Skeletal muscle satellite cell (primary cell): ENCODE measurements around the gene METTL15. TPM values are rescaled to one million over a fixed set of nuclear protein-coding genes. Genes with fewer than 3 reads are reported as not detected.
A peak's percentile ranks its signal among the peaks of the same experiment; 100 is the strongest.
"Not testable (repeated sequence)": the region's sequence is repeated elsewhere in the genome, so short reads cannot be mapped to it uniquely, and the experiment has no call there.

Source experiments
- H3K27me3 ChIP-seq: 2 replicates; pipeline ENCODE4 v1.7.0; 2013; ENCODE audit warnings: low read length; ENCODE audit not compliant: control insufficient read depth, insufficient read depth
- H3K36me3 ChIP-seq: 2 replicates; pipeline ENCODE4 v1.7.0; 2013; ENCODE audit warnings: mild to moderate bottlenecking, control low read depth, low read length; ENCODE audit not compliant: insufficient read depth
- H3K4me1 ChIP-seq: 2 replicates; pipeline ENCODE4 v1.7.0; 2013; ENCODE audit warnings: low read length; ENCODE audit not compliant: control insufficient read depth, insufficient read depth
- H3K4me2 ChIP-seq: 2 replicates; pipeline ENCODE4 v1.7.0; 2013; ENCODE audit warnings: mild to moderate bottlenecking, low read length
- H3K4me3 ChIP-seq: 2 replicates; pipeline ENCODE4 v1.7.0; 2013; ENCODE audit warnings: low read length
- H3K9ac ChIP-seq: 2 replicates; pipeline ENCODE4 v1.7.0; 2013; ENCODE audit warnings: mild to moderate bottlenecking, low read depth, low read length, moderate library complexity
- H3K9me3 ChIP-seq: replicated peaks from 2 replicates; pipeline ENCODE4 v1.7.0; 2013; ENCODE audit warnings: mild to moderate bottlenecking, control low read depth, low read length
- total RNA-seq: library from RNA; depleted of rRNA; stranded (reverse); fragments of >200 nt; gene quantifications from 2 replicates; pipeline ENCODE4 v1.2.3, GENCODE V29; 2012; rRNA removed

Gene METTL15
- total RNA-seq = 11.7 and 15.1 TPM in 2 replicates

- H3K27me3 ChIP-seq = no peaks in the 10 kb centered on the region
- peak within 1 kb of the TSS; percentile 85 for H3K4me3 ChIP-seq
- H3K9me3 ChIP-seq = no peaks in the 10 kb centered on the region
- no peaks in the 10 kb centered on the region for H3K36me3 ChIP-seq
- peaks cover 36% of the 10 kb centered on the region for H3K4me1 ChIP-seq
- H3K4me2 ChIP-seq = peak within 1 kb of the TSS; percentile 92
- peak within 1 kb of the TSS; percentile 95 for H3K9ac ChIP-seq
These were observed at the start of gene METTL15, which contains the start of gene KIF18A for GRCh38 chr11:28107750-28108618. METTL15 (plus strand) TSS chr11:28108388; CDS start chr11:28113335, 4,947 bp downstream. KIF18A (minus strand) TSS chr11:28108156; CDS start chr11:28097947, 10,209 bp downstream.

GRCh38 chr11:28071305-28071704 lies 36.9 kb upstream of the METTL15 start:
- H3K4me2 ChIP-seq = no peak overlapping the region
- H3K36me3 ChIP-seq = peaks cover 10% of the 10 kb centered on the region
- no peaks in the 10 kb centered on the region for H3K9me3 ChIP-seq

GRCh38 chr11:28072321-28072720 lies 35.9 kb upstream of the METTL15 start:
- Histone ChIP-seq H3K4me3 (no peak overlapping the region), H3K36me3 (peaks cover 10% of the 10 kb centered on the region), H3K27me3 (no peaks in the 10 kb centered on the region), H3K9me3 (no peaks in the 10 kb centered on the region), H3K9ac (no peak overlapping the region), H3K4me2 (peak overlapping the region; percentile 11), H3K4me1 (peaks cover 7% of the 10 kb centered on the region)

More at GRCh38 chr11:28071305-28071704, 36.9 kb upstream of the METTL15 start:
- Histone ChIP-seq H3K4me1 (peaks cover 7% of the 10 kb centered on the region), H3K9ac (no peak overlapping the region), H3K27me3 (no peaks in the 10 kb centered on the region), H3K4me3 (no peak overlapping the region)

GRCh38 chr11:28077521-28077920 lies 30.7 kb upstream of the METTL15 start:
- peaks cover 14% of the 10 kb centered on the region for H3K36me3 ChIP-seq

GRCh38 chr11:28083118-28083517 lies 25.1 kb upstream of the METTL15 start:
- Histone ChIP-seq H3K4me3 (no peak overlapping the region), H3K9ac (no peak overlapping the region), H3K4me1 (peaks cover 6% of the 10 kb centered on the region), H3K4me2 (no peak overlapping the region), H3K27me3 (no peaks in the 10 kb centered on the region), H3K9me3 (no peaks in the 10 kb centered on the region), H3K36me3 (peaks cover 16% of the 10 kb centered on the region)

More at GRCh38 chr11:28077521-28077920, 30.7 kb upstream of the METTL15 start:
- H3K4me2 ChIP-seq = no peak overlapping the region
- peaks cover 3% of the 10 kb centered on the region for H3K4me1 ChIP-seq
- H3K4me3 ChIP-seq = no peak overlapping the region
- H3K9me3 ChIP-seq = no peaks in the 10 kb centered on the region
- no peaks in the 10 kb centered on the region for H3K27me3 ChIP-seq
- no peak overlapping the region for H3K9ac ChIP-seq

GRCh38 chr11:28086569-28086968 lies 21.6 kb upstream of the METTL15 start:
- no peaks in the 10 kb centered on the region for H3K9me3 ChIP-seq
- peak overlapping the region; percentile 20 for H3K4me2 ChIP-seq
- H3K36me3 ChIP-seq = peaks cover 7% of the 10 kb centered on the region
- no peak overlapping the region for H3K4me3 ChIP-seq
- peak overlapping the region; percentile 25 for H3K9ac ChIP-seq
- H3K4me1 ChIP-seq = peaks cover 22% of the 10 kb centered on the region
- H3K27me3 ChIP-seq = no peaks in the 10 kb centered on the region

GRCh38 chr11:28087192-28087591 lies 21.0 kb upstream of the METTL15 start:
- peaks cover 22% of the 10 kb centered on the region for H3K4me1 ChIP-seq
- H3K4me3 ChIP-seq, H3K27me3 ChIP-seq, H3K9me3 ChIP-seq, H3K4me2 ChIP-seq, H3K9ac ChIP-seq, H3K36me3 ChIP-seq: not testable (repeated sequence)

- not testable (repeated sequence) for H3K9ac ChIP-seq, H3K36me3 ChIP-seq, H3K27me3 ChIP-seq, H3K4me3 ChIP-seq, H3K4me2 ChIP-seq, H3K9me3 ChIP-seq
- peaks cover 22% of the 10 kb centered on the region for H3K4me1 ChIP-seq
These were observed 20.5 kb upstream of the METTL15 start for GRCh38 chr11:28087693-28088092.

- H3K4me1 ChIP-seq = peaks cover 22% of the 10 kb centered on the region
- H3K9ac ChIP-seq = no peak overlapping the region
- H3K36me3 ChIP-seq = peaks cover 7% of the 10 kb centered on the region
- H3K4me2 ChIP-seq = no peak overlapping the region
- no peaks in the 10 kb centered on the region for H3K9me3 ChIP-seq
- H3K27me3 ChIP-seq = no peaks in the 10 kb centered on the region
- H3K4me3 ChIP-seq = no peak overlapping the region
These were observed 18.8 kb upstream of the METTL15 start for GRCh38 chr11:28089378-28089777.

GRCh38 chr11:28090052-28090749 lies 18.0 kb upstream of the METTL15 start:
- H3K27me3 ChIP-seq = no peaks in the 10 kb centered on the region
- no peak overlapping the region for H3K4me2 ChIP-seq
- H3K9me3 ChIP-seq = no peaks in the 10 kb centered on the region
- peaks cover 22% of the 10 kb centered on the region for H3K4me1 ChIP-seq
- H3K9ac ChIP-seq = peak overlapping the region; percentile 17
- H3K36me3 ChIP-seq = peaks cover 7% of the 10 kb centered on the region
- no peak overlapping the region for H3K4me3 ChIP-seq

GRCh38 chr11:28092786-28093185 lies 15.4 kb upstream of the METTL15 start:
- Histone ChIP-seq H3K9me3 (no peaks in the 10 kb centered on the region), H3K4me2 (no peak overlapping the region), H3K27me3 (no peaks in the 10 kb centered on the region), H3K4me1 (peaks cover 16% of the 10 kb centered on the region), H3K36me3 (peaks cover 2% of the 10 kb centered on the region), H3K4me3 (no peak overlapping the region), H3K9ac (no peak overlapping the region)
